Natural killer cell (primary cell): ENCODE data around the gene OR2J1. TPM values are rescaled to one million over a fixed set of nuclear protein-coding genes. Genes with fewer than 3 reads are reported as not detected.

ENCODE experiments used
- ATAC-seq, 3 donors: fragments of 150-1000 bp in 2 of 3; fragments of 200-7000 bp in 1 of 3; cut with Tn5 transposase; 1 replicate in 1 of 3; 2 replicates in 2 of 3; pipeline ENCODE4 v1.10.0; 2021; ENCODE audit warnings: mild to moderate bottlenecking in 2 of 3, moderate library complexity in 2 of 3
- DNase-seq, 2 donors: peaks; one replicate each; pipeline versions ENCODE4 v3.0.0 to v3.0.0-alpha.2; 2013 to 2021; ENCODE audit warnings: mixed read lengths in 1 of 2
- H3K27ac ChIP-seq: one replicate; pipeline ENCODE4 v1.5.1; 2013; ENCODE audit warnings: mild to moderate bottlenecking, low read length
- H3K27me3 ChIP-seq: one replicate; pipeline ENCODE4 v1.6.1; 2013; ENCODE audit warnings: low read length; ENCODE audit not compliant: control insufficient read depth, insufficient read depth
- H3K36me3 ChIP-seq: one replicate; pipeline ENCODE4 v1.6.1; 2013; ENCODE audit warnings: low read length; ENCODE audit not compliant: control insufficient read depth, insufficient read depth
- H3K4me1 ChIP-seq: one replicate; pipeline ENCODE4 v1.6.1; 2013; ENCODE audit warnings: low read length; ENCODE audit not compliant: control insufficient read depth, insufficient read depth
- H3K4me3 ChIP-seq: one replicate; pipeline ENCODE4 v1.5.1; 2013; ENCODE audit warnings: low read length
- H3K9me3 ChIP-seq: one replicate; pipeline ENCODE4 v1.6.1; 2013; ENCODE audit warnings: low read length; ENCODE audit not compliant: control insufficient read depth, insufficient read depth
- H3K27ac Mint-ChIP-seq, 2 donors: one replicate each; pipeline ENCODE4 v1.8.0; 2022; ENCODE audit warnings: mild to moderate bottlenecking in 2 of 2, mixed read lengths in 2 of 2, moderate library complexity in 1 of 2
- H3K27me3 Mint-ChIP-seq, 2 donors: one replicate each; pipeline ENCODE4 v1.8.0; 2022; ENCODE audit warnings: low read depth in 2 of 2, mixed read lengths in 2 of 2
- H3K36me3 Mint-ChIP-seq: one replicate; pipeline ENCODE4 v1.8.0; 2022; ENCODE audit warnings: mixed read lengths
- H3K4me1 Mint-ChIP-seq, 2 donors: one replicate each; pipeline ENCODE4 v1.8.0; 2022; ENCODE audit warnings: mixed read lengths in 2 of 2
- H3K4me3 Mint-ChIP-seq: one replicate; pipeline ENCODE4 v1.8.0; 2022; ENCODE audit warnings: mild to moderate bottlenecking, moderate library complexity, mixed read lengths
- H3K9me3 Mint-ChIP-seq, 2 donors: one replicate each; pipeline ENCODE4 v1.8.0; 2022; ENCODE audit warnings: mixed read lengths in 2 of 2
- CTCF ChIP-seq: fragments of 200-600 bp; IDR thresholded peaks from one replicate; pipeline ENCODE4 v1.8.0; 2022; ENCODE audit warnings: antibody characterized with exemption
- WGBS: methylation state at CpG from one replicate; pipeline ENCODE4 v1.1.7; 2013; ENCODE audit warnings: missing lambda C conversion rate; ENCODE audit not compliant: insufficient coverage; 5-methylcytosine and 5-hydroxymethylcytosine counted together
- intact Hi-C: fragments of 100-400 bp; cut with micrococcal nuclease; formaldehyde crosslinking; loops from one replicate; pipeline ENCODE4 v1.14.2; 2022
- total RNA-seq, 4 donors: library from RNA; stranded (reverse); fragments of 120-200 nt in 1 of 4; gene quantifications; one replicate each; pipeline versions ENCODE4 v1.2.3 to v1.2.4, GENCODE V29; 2013 to 2022

The OR2J1 gene
- total RNA-seq, 3 donors from 2014 or later (not counting 1 experiment from before 2014, with no cell fraction given), result not detected

GRCh38 chr6:29129326-29130012 is 30.2 kb downstream of the OR2J1 start:
- Histone ChIP-seq H3K27ac (no peak overlapping the region), H3K27me3 (no peaks in the 10 kb centered on the region), H3K4me3 (no peak overlapping the region), H3K4me1 (no peaks in the 10 kb centered on the region), H3K9me3 (no peaks in the 10 kb centered on the region), H3K36me3 (no peaks in the 10 kb centered on the region)
- Mint-ChIP-seq H3K4me1 (no peaks in the 10 kb centered on the region), H3K27ac (no peak overlapping the region), H3K27me3 (peaks cover 13 to 41% of the 10 kb centered on the region in 2 donors), H3K4me3 (no peak overlapping the region), H3K36me3 (no peaks in the 10 kb centered on the region), H3K9me3 (no peaks in the 10 kb centered on the region)
- DNase-seq (no peak), ATAC-seq (no peak)
- intact Hi-C loops, result no loop called here
- no peak for TF ChIP-seq CTCF
- 78% methylated on average over 15 of the region's 15 CpGs for WGBS

GRCh38 chr6:29130644-29131043 is 31.4 kb downstream of the OR2J1 start:
- DNase-seq (no peak), ATAC-seq (no peak)
- H3K9me3 Mint-ChIP-seq, result no peaks in the 10 kb centered on the region
- H3K4me1 ChIP-seq, result no peaks in the 10 kb centered on the region
- H3K36me3 ChIP-seq, result no peaks in the 10 kb centered on the region
- no peak overlapping the region for H3K27ac ChIP-seq
- no peaks in the 10 kb centered on the region for H3K4me1 Mint-ChIP-seq
- H3K36me3 Mint-ChIP-seq, result no peaks in the 10 kb centered on the region
- no peak overlapping the region for H3K4me3 Mint-ChIP-seq
- WGBS, result 90% methylated on average over 4 of the region's 4 CpGs
- H3K27me3 ChIP-seq, result no peaks in the 10 kb centered on the region
- intact Hi-C loops, result no loop called here
- peaks cover 14 to 47% of the 10 kb centered on the region in 2 donors for H3K27me3 Mint-ChIP-seq
- H3K27ac Mint-ChIP-seq, result no peak overlapping the region
- H3K9me3 ChIP-seq, result no peaks in the 10 kb centered on the region
- no peak overlapping the region for H3K4me3 ChIP-seq
- no peak for TF ChIP-seq CTCF

- no peaks in the 10 kb centered on the region for H3K9me3 ChIP-seq
- Mint-ChIP-seq H3K36me3 (no peaks in the 10 kb centered on the region), H3K4me3 (no peak overlapping the region), H3K27ac (no peak overlapping the region), H3K9me3 (no peaks in the 10 kb centered on the region), H3K27me3 (peaks cover 10 to 57% of the 10 kb centered on the region in 2 donors), H3K4me1 (no peaks in the 10 kb centered on the region)
- H3K27me3 ChIP-seq, result no peaks in the 10 kb centered on the region
- no peaks in the 10 kb centered on the region for H3K36me3 ChIP-seq
- ATAC-seq (no peak), DNase-seq (no peak)
- WGBS, result no CpG with 5 or more reads among the region's 2 CpGs
- no peaks in the 10 kb centered on the region for H3K4me1 ChIP-seq
- intact Hi-C loops, result no loop called here
- no peak overlapping the region for H3K27ac ChIP-seq
- H3K4me3 ChIP-seq, result no peak overlapping the region
- no peak for TF ChIP-seq CTCF
These were observed 32.4 kb downstream of the OR2J1 start for GRCh38 chr6:29131691-29132090.

GRCh38 chr6:29137724-29138123 is 38.4 kb downstream of the OR2J1 start:
- DNase-seq (no peak), ATAC-seq (no peak)
- Mint-ChIP-seq H3K27ac (no peak overlapping the region), H3K4me1 (no peaks in the 10 kb centered on the region), H3K36me3 (no peaks in the 10 kb centered on the region), H3K9me3 (no peaks in the 10 kb centered on the region), H3K4me3 (no peak overlapping the region), H3K27me3 (peaks cover 16 to 29% of the 10 kb centered on the region in 2 donors)
- no peak for TF ChIP-seq CTCF
- Histone ChIP-seq H3K27me3 (no peaks in the 10 kb centered on the region), H3K36me3 (no peaks in the 10 kb centered on the region), H3K9me3 (no peaks in the 10 kb centered on the region), H3K4me3 (no peak overlapping the region), H3K4me1 (no peaks in the 10 kb centered on the region), H3K27ac (no peak overlapping the region)
- WGBS, result 90% methylated on average over 2 of the region's 4 CpGs
- intact Hi-C loops, result no loop called here
